Gastroesophageal sphincter (tissue), 4 donors: ENCODE results near the gene PRDM15. TPM values are rescaled to one million over a fixed set of nuclear protein-coding genes. Genes with fewer than 3 reads are reported as not detected.
A peak's percentile ranks its signal among the peaks of the same experiment; 100 is the strongest.

Experiments used
- ATAC-seq: fragments of 150-250 bp; one replicate; pipeline ENCODE4 v1.9.1; 2016; ENCODE audit warnings: mild to moderate bottlenecking, moderate library complexity
- H3K27ac ChIP-seq, 4 donors: fragments of 200-600 bp; sonication (generic) in 3 of 4; 1 replicate in 3 of 4; 2 replicates in 1 of 4; pipeline ENCODE4 v1.5.1; 2016 to 2019
- H3K27me3 ChIP-seq: fragments of 200-600 bp; sonication (generic); one replicate; pipeline ENCODE4 v1.5.1; 2019
- H3K36me3 ChIP-seq, 2 donors: fragments of 200-600 bp; sonication (generic); one replicate each; pipeline ENCODE4 v1.5.1; 2019; ENCODE audit warnings: control low read depth in 1 of 2
- H3K4me1 ChIP-seq, 3 donors: fragments of 200-600 bp; sonication (generic); 1 replicate in 2 of 3; 2 replicates in 1 of 3; pipeline ENCODE4 v1.5.1; 2016 to 2019; ENCODE audit warnings: control low read depth in 2 of 3
- H3K4me3 ChIP-seq, 2 donors: fragments of 200-600 bp; sonication (generic); one replicate each; pipeline ENCODE4 v1.5.1; 2019; ENCODE audit warnings: mild to moderate bottlenecking in 1 of 2, moderate library complexity in 1 of 2
- H3K9me3 ChIP-seq, 3 donors: fragments of 200-600 bp; sonication (generic); one replicate each; pipeline ENCODE4 v1.5.1; 2017 to 2019; ENCODE audit warnings: control low read depth in 2 of 3
- EP300 ChIP-seq: sonication (generic); formaldehyde crosslinking; IDR thresholded peaks from one replicate; pipeline ENCODE4 v1.6.1; 2017; ENCODE audit warnings: antibody characterized with exemption, mild to moderate bottlenecking
- POLR2A ChIP-seq, 2 donors: fragments of 450-650 bp; IDR thresholded peaks; one replicate each; pipeline ENCODE4 v1.6.1; 2017; ENCODE audit warnings: antibody characterized with exemption in 2 of 2, mild to moderate bottlenecking in 2 of 2, moderate library complexity in 1 of 2
- POLR2AphosphoS5 ChIP-seq: sonication (generic); formaldehyde crosslinking; IDR thresholded peaks from one replicate; pipeline ENCODE4 v1.6.1; 2017; ENCODE audit warnings: antibody characterized with exemption
- WGBS, 2 donors: methylation state at CpG; one replicate each; pipeline ENCODE4 v1.1.5; 2018; ENCODE audit warnings: low coverage in 1 of 2; 5-methylcytosine and 5-hydroxymethylcytosine counted together
- total RNA-seq, 4 donors: library from RNA; depleted of rRNA; stranded (reverse); fragments of >200 nt; gene quantifications; one replicate each; pipeline ENCODE4 v1.1.0, GENCODE V29; 2016
- TF ChIP-seq, protein P1 (sequence below), 4 experiments: fragments of 200-600 bp in 2 of 4; fragments of 450-650 bp in 2 of 4; sonication (generic) in 1 of 4; IDR thresholded peaks; one replicate each; pipeline ENCODE4 v1.5.1; 2017 to 2019; ENCODE audit warnings: antibody characterized with exemption in 4 of 4, mild to moderate bottlenecking in 2 of 4, moderate library complexity in 2 of 4

The PRDM15 gene
- total RNA-seq, 4 donors from 2014 or later, result 2.9 to 8.2 (median 7.2) TPM

DNA sequence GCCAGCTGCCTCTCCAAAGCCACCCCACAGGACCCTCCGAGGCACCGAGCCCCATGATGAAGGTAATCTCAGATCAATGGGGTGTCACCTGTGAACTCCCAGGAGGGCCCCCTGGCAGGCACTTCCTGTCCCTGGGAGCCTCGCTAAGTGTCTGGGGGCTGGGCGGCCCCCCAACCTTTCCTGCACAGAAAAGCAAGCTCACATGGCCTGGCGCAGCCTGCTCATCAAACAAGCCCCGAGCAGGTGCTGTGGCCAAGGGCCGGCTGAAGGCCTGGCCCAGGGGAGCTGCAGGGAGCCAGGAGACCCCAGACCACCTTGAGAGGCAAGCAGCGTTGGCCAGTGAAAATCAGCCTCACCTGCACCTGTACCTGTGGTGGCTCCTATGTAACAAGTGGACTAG is 115.1 kb downstream of the PRDM15 start:
- TF ChIP-seq POLR2AphosphoS5 (no peak), POLR2A (IDR thresholded peaks at IDR 0.05) (no peak)
- TF ChIP-seq, protein P1, sequence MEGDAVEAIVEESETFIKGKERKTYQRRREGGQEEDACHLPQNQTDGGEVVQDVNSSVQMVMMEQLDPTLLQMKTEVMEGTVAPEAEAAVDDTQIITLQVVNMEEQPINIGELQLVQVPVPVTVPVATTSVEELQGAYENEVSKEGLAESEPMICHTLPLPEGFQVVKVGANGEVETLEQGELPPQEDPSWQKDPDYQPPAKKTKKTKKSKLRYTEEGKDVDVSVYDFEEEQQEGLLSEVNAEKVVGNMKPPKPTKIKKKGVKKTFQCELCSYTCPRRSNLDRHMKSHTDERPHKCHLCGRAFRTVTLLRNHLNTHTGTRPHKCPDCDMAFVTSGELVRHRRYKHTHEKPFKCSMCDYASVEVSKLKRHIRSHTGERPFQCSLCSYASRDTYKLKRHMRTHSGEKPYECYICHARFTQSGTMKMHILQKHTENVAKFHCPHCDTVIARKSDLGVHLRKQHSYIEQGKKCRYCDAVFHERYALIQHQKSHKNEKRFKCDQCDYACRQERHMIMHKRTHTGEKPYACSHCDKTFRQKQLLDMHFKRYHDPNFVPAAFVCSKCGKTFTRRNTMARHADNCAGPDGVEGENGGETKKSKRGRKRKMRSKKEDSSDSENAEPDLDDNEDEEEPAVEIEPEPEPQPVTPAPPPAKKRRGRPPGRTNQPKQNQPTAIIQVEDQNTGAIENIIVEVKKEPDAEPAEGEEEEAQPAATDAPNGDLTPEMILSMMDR (IDR thresholded peaks at IDR 0.05), result no peak
- H3K27me3 ChIP-seq, result peaks cover 100% of the 10 kb centered on the region
- H3K27ac ChIP-seq, result no peak overlapping the region
- H3K9me3 ChIP-seq, result no peaks in the 10 kb centered on the region
- H3K4me3 ChIP-seq, result no peak overlapping the region
- no peak for ATAC-seq
- no CpG with 5 or more reads among the region's 8 CpGs for WGBS, 2 donors
- no peaks in the 10 kb centered on the region for H3K36me3 ChIP-seq
- H3K4me1 ChIP-seq, result peaks cover 0 to 44% (median 18%) of the 10 kb centered on the region in 3 donors

DNA sequence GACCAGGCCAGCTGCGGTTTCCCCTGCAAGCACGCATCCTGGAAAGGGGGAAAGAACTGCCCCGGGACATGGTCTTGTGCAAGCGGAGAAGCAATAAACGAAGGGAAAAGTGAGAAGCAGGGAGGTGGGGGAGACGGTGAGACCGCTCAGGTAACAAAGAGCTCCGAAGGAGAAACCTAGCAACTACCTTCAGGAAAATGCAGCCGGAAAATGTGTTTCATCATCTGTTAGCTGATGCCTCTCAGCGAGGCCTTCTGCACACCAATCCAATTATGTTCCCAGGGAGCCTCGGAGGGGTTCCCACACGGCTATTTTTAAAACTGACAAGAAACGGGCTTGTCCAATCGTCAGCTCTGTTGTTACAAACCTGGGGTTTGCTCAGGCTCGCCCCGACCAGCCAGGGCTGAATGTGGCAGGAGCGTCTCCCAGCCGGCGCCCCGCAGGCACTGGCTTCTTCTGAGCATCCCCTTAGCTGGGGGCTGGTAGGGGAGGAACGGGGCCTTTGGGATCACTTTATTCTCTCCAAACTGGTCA is 115.7 kb downstream of the PRDM15 start:
- H3K27me3 ChIP-seq, result peaks cover 100% of the 10 kb centered on the region
- WGBS, 2 donors, result 26 to 27% methylated on average over 15 to 17 of the region's 21 CpGs

DNA sequence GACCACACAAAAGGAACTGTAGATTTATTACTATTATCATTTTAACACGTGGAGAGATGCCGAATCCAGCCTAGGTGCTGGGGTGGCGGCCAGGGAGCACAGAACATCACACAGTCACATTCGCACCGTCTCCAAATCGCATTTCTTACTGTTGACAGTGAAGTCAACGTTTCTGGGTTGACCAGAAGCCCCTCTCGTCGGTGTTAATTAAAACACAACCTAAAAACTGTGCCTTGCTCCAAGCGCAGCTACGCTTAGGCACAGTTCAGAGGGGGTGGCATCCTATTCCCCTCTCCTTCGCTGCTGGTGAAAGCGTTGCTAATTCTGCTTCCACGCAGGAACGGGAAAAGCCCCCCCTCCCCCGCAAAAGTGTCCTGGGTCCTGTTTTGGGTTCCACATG is 116.4 kb downstream of the PRDM15 start:
- Histone ChIP-seq H3K4me1 (peaks cover 0 to 32% (median 10%) of the 10 kb centered on the region in 3 donors), H3K36me3 (no peaks in the 10 kb centered on the region), H3K27ac (no peak overlapping the region), H3K4me3 (no peak overlapping the region), H3K27me3 (peaks cover 93% of the 10 kb centered on the region), H3K9me3 (no peaks in the 10 kb centered on the region)
- WGBS, 2 donors, result 18 to 26% methylated on average over 8 to 12 of the region's 16 CpGs
- ATAC-seq, result no peak
- no peak for TF ChIP-seq POLR2A (IDR thresholded peaks at IDR 0.05)
- no peak for TF ChIP-seq POLR2AphosphoS5

More for the DNA sequence above, 115.7 kb downstream of the PRDM15 start:
- Histone ChIP-seq H3K9me3 (no peaks in the 10 kb centered on the region), H3K4me3 (no peak overlapping the region), H3K27ac (no peak overlapping the region), H3K4me1 (peaks cover 0 to 39% (median 13%) of the 10 kb centered on the region in 3 donors), H3K36me3 (no peaks in the 10 kb centered on the region)
- no peak for TF ChIP-seq POLR2AphosphoS5
- TF ChIP-seq POLR2A (IDR thresholded peaks at IDR 0.05), result no peak
- TF ChIP-seq EP300, result no peak
- TF ChIP-seq, protein P1 (IDR thresholded peaks at IDR 0.05), result no peak
- ATAC-seq, result no peak

DNA sequence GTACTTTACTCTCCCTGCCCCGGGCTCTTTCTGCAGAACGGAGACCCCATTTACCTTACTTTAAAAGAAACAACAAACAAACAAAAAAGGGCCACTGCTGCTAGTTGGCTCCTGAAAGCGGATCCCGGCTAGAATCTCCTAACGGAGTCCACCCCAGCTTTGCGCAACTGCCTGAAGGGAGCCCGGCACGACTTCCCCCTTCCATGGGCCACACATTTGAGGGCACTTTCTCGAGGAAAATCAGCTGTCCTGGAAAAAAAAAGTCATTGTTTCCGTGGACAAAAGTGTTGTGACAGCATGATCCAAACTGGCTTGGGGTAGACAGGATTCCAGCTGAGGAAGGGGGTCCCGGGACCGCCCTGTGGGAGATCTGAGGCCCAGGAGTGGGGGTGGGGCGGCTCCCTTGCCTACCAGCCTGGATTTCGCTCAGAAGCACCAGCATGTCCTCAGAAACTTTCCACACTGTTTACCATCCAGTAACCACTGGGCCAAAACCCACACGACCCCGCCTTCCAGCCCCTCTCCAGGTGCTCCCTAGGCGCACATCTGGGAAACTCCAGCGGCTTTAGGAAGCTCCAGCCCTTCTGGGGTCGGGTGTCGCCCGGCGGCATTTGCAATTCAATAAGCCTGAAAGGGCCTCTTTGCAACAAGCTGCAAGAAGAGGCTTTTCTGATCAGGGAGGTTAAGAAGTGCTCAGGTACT is 117.1 kb downstream of the PRDM15 start:
- H3K27me3 ChIP-seq, result peaks cover 86% of the 10 kb centered on the region
- 7% methylated on average over 12 to 13 of the region's 22 CpGs for WGBS, 2 donors
- peaks cover 0 to 28% (median 10%) of the 10 kb centered on the region in 3 donors for H3K4me1 ChIP-seq
- peak; percentile 42 for ATAC-seq
- TF ChIP-seq EP300 (no peak), POLR2A (IDR thresholded peaks at IDR 0.05) (no peak), POLR2AphosphoS5 (no peak)
- peak overlapping the region in 2 of 4 donors; percentile 57 to 60 for H3K27ac ChIP-seq
- no peaks in the 10 kb centered on the region for H3K36me3 ChIP-seq
- peak overlapping the region in 1 of 2 donors; percentile 19 for H3K4me3 ChIP-seq
- H3K9me3 ChIP-seq, result no peaks in the 10 kb centered on the region

DNA sequence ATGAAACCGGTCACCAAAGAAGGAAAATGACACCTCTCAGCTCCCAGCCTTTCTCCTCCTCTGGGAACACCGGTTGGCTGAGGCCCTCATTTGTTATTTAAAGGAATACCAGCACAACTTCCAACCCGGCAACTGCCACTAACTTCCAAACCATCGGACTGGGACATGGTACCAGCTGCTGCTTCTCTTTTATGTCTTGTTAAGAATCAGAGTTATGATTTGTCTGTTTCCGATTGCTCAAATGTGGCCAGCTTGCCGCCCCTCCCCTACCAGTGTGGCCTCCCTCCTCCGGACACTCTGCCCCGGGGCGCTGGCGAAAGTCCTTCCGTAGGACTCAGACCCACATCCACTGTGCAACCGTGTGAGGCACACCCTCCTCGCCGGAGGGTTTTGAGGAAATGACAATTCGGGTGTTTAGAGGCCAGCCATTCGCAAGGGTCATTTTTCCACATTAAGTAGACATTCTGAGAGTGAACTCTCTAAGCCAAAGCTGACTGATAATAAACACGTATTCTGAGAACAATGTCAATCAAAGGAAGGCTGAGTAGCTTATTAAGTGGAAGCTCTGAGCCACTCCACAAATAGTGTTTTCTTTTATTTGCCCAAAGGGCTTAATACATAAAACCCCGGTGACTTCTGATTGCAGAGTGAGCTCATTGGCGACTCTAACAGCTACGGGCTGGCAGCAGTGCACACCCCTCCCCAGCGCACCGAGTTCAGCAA is 117.8 kb downstream of the PRDM15 start:
- no peaks in the 10 kb centered on the region for H3K36me3 ChIP-seq
- peak overlapping the region in 2 of 4 donors; percentile 57 to 60 for H3K27ac ChIP-seq
- peaks cover 79% of the 10 kb centered on the region for H3K27me3 ChIP-seq
- H3K4me3 ChIP-seq, result peak overlapping the region in 1 of 2 donors; percentile 19
- ATAC-seq, result peak; percentile 80
- peaks cover 0 to 20% (median 5%) of the 10 kb centered on the region in 3 donors for H3K4me1 ChIP-seq
- WGBS, 2 donors, result 7 to 12% methylated on average over 20 to 21 of the region's 22 CpGs
- TF ChIP-seq POLR2A (IDR thresholded peaks at IDR 0.05), result no peak
- no peak for TF ChIP-seq POLR2AphosphoS5
- no peak for TF ChIP-seq EP300
- TF ChIP-seq, protein P1 (IDR thresholded peaks at IDR 0.05), result no peak
- no peaks in the 10 kb centered on the region for H3K9me3 ChIP-seq
